CD4-positive, alpha-beta memory T cell (primary cell): ENCODE measurements around the gene DGKG. TPM values are rescaled to one million over a fixed set of nuclear protein-coding genes. Genes with fewer than 3 reads are reported as not detected.

Experiments
- CTCF ChIA-PET: fragments of 350-600 bp; sonication (Branson Sonifier 250); formaldehyde crosslinking; loops from one replicate; lab custom pipeline; 2021; ENCODE audit warnings: inconsistent platforms; ENCODE audit not compliant: partially characterized antibody; lab: Charles Lee
- POLR2A ChIA-PET: fragments of 350-600 bp; sonication (Branson Sonifier 250); formaldehyde crosslinking; loops from one replicate; lab custom pipeline; 2021; ENCODE audit not compliant: partially characterized antibody; lab: Charles Lee
- DNase-seq, 5 donors: peaks; one replicate each; pipeline versions ENCODE4 v3.0.0 to v3.0.0-alpha.2; 2020 to 2022; ENCODE audit warnings: mixed read lengths in 1 of 5
- H3K27ac ChIP-seq: one replicate; pipeline ENCODE4 v1.7.0; 2013; ENCODE audit warnings: low read depth, low read length
- H3K27me3 ChIP-seq: 2 replicates; pipeline ENCODE4 v1.7.0; 2013; ENCODE audit warnings: mild to moderate bottlenecking, low read length, moderate library complexity; ENCODE audit not compliant: insufficient read depth
- H3K36me3 ChIP-seq: 2 replicates; pipeline ENCODE4 v1.7.0; 2013; ENCODE audit warnings: mild to moderate bottlenecking, low read length, moderate library complexity; ENCODE audit not compliant: insufficient read depth
- H3K4me1 ChIP-seq: 2 replicates; pipeline ENCODE4 v1.7.0; 2013; ENCODE audit warnings: mild to moderate bottlenecking, low read length, moderate library complexity; ENCODE audit not compliant: insufficient read depth
- H3K4me3 ChIP-seq, 2 donors: one replicate each; pipeline ENCODE4 v1.7.0; 2013; ENCODE audit warnings: low read length in 2 of 2, mild to moderate bottlenecking in 1 of 2
- H3K9me3 ChIP-seq, 2 donors: one replicate each; pipeline ENCODE4 v1.7.0; 2013; ENCODE audit warnings: low read length in 2 of 2, control low read depth in 1 of 2; ENCODE audit not compliant: control insufficient read depth in 1 of 2
- H3K27ac Mint-ChIP-seq, 7 donors: one replicate each; pipeline ENCODE4 v1.8.0; 2020 to 2021; ENCODE audit warnings: mixed read lengths in 7 of 7, mild to moderate bottlenecking in 6 of 7, inconsistent platforms in 3 of 7, moderate library complexity in 3 of 7
- H3K27me3 Mint-ChIP-seq, 2 donors: one replicate each; pipeline ENCODE4 v1.8.0; 2020 to 2021; ENCODE audit warnings: mixed read lengths in 2 of 2
- H3K36me3 Mint-ChIP-seq, 2 donors: one replicate each; pipeline ENCODE4 v1.8.0; 2020 to 2021; ENCODE audit warnings: mixed read lengths in 2 of 2, inconsistent platforms in 1 of 2, mild to moderate bottlenecking in 1 of 2
- H3K4me1 Mint-ChIP-seq, 4 donors: one replicate each; pipeline ENCODE4 v1.8.0; 2020 to 2021; ENCODE audit warnings: mixed read lengths in 4 of 4, mild to moderate bottlenecking in 1 of 4
- H3K4me3 Mint-ChIP-seq, 8 donors: one replicate each; pipeline ENCODE4 v1.8.0; 2020 to 2021; ENCODE audit warnings: mixed read lengths in 8 of 8, mild to moderate bottlenecking in 7 of 8, moderate library complexity in 6 of 8, inconsistent platforms in 3 of 8
- H3K9me3 Mint-ChIP-seq, 8 donors: one replicate each; pipeline ENCODE4 v1.8.0; 2020 to 2021; ENCODE audit warnings: mixed read lengths in 8 of 8, mild to moderate bottlenecking in 5 of 8, inconsistent platforms in 3 of 8, moderate library complexity in 1 of 8
- intact Hi-C: fragments of 100-400 bp; cut with micrococcal nuclease; formaldehyde crosslinking; loops from one replicate; pipeline ENCODE4 v1.15.1; 2023
- polyA plus RNA-seq, 2 donors: library from polyadenylated mRNA; unstranded; fragments of 300-500 nt; fragmentation: Illumina TruSeq; gene quantifications; one replicate each; pipeline ENCODE4 v1.2.3, GENCODE V29; 2021
- total RNA-seq, 2 experiments: library from RNA; stranded (reverse); gene quantifications; one replicate each; pipeline ENCODE4 v1.2.3, GENCODE V29; 2021

The DGKG gene
- total and polyA plus RNA-seq, 4 experiments from 2014 or later = 0.75 TPM; not detected in 3

DNA sequence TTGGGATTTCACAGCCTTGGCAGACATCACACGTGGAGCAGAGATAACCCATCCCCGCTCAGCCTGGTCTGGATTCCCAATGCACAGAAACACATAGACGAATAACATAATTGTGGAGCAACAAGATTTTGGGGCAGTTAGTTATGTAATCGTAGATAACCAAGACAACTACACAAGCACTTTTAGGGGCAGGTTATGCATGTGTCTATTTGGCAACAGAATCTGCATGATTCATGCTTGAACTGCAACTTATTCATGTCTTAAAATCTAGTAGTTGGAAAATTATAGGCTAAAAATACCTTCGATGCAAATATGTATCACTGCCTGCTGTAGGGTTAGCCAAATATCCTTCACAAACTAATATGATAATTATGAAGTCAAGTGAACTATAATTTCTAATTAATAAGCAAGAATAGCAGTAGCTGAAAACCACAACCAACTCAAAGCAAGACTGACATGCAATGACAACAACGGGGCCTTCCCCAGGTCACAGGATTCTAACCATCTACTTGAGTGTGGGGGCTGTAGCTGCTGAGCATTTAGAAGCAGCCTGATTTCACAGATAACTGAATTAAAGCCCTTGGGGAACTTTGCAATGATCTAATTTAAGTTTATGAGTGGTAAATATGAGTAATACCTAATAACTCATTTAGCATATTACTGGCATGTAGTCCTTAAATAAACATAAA lies 31.1 kb downstream of the DGKG start:
- Histone ChIP-seq H3K9me3 (no peaks in the 10 kb centered on the region), H3K27me3 (peaks cover under 1% of the 10 kb centered on the region), H3K27ac (no peak overlapping the region), H3K36me3 (no peaks in the 10 kb centered on the region), H3K4me1 (no peaks in the 10 kb centered on the region), H3K4me3 (no peak overlapping the region)
- DNase-seq = no peak
- no peak overlapping the region for H3K27ac Mint-ChIP-seq
- H3K27me3 Mint-ChIP-seq = peaks cover 4 to 20% of the 10 kb centered on the region in 2 donors
- no peaks in the 10 kb centered on the region for H3K36me3 Mint-ChIP-seq
- peaks cover 0 to 2% (median 0%) of the 10 kb centered on the region in 4 donors for H3K4me1 Mint-ChIP-seq
- POLR2A ChIA-PET = no interaction called here
- peaks cover 0 to 3% (median 0%) of the 10 kb centered on the region in 8 donors for H3K9me3 Mint-ChIP-seq
- intact Hi-C loops = no loop called here
- no peak overlapping the region for H3K4me3 Mint-ChIP-seq
- CTCF ChIA-PET = no interaction called here

DNA sequence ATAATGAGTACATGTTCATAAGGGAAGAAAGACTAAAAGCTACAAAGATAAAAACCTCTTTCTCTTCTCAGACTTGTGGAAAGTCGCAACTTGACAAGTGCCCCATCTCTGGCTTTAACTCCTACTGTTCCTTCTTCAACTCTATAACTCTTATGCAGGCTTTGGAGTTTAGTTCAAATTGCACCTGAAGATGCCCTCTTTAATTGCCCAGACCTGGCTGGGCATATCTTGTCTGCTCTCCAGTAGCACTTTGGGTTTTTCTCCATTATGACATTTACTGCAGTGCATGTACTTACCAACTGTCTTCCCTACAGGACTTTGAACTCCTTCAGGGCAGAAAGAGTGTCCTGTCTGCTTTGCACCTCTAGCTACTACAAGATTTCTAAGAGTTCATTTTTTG lies 32.4 kb downstream of the DGKG start:
- Histone ChIP-seq H3K27me3 (no peaks in the 10 kb centered on the region), H3K36me3 (no peaks in the 10 kb centered on the region), H3K27ac (no peak overlapping the region), H3K4me1 (no peaks in the 10 kb centered on the region), H3K4me3 (no peak overlapping the region), H3K9me3 (no peaks in the 10 kb centered on the region)
- ChIA-PET CTCF (no interaction called here), POLR2A (no interaction called here)
- Mint-ChIP-seq H3K9me3 (peaks cover 0 to 3% (median 0%) of the 10 kb centered on the region in 8 donors), H3K27me3 (peaks cover 4 to 23% of the 10 kb centered on the region in 2 donors), H3K27ac (no peak overlapping the region), H3K4me1 (peaks cover 0 to 2% (median 0%) of the 10 kb centered on the region in 4 donors), H3K4me3 (no peak overlapping the region), H3K36me3 (no peaks in the 10 kb centered on the region)
- intact Hi-C loops = no loop called here
- no peak for DNase-seq

DNA sequence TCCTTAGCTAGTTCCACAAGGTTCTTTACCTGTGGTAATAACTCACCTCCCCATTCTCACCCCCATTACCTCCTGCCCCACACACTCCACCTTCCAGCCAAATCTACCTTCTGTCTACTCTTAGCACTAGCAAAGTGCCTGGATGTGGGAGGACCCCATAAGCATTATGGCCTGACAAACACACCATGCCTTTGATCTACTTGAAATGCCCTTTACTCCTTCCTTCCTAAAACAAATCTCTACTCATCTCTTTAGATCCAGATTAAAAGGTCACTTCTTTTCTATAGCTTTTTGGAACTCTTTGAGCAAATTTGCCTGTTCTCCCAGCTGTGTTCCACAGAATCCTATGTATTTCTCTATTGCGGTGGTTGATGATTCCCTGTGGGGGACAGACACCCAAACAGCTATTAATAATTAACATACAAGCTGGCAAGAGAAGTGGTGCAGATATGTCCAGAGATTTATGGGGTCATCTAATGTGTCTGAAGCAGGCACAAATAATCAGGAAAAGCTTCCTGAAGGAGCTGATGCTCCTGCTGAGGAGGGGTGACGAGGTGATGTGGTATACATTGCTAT lies 34.0 kb downstream of the DGKG start:
- Mint-ChIP-seq H3K4me3 (no peak overlapping the region), H3K9me3 (peaks cover 0 to 3% (median 0%) of the 10 kb centered on the region in 8 donors), H3K36me3 (no peaks in the 10 kb centered on the region), H3K4me1 (peaks cover 0 to 2% (median 0%) of the 10 kb centered on the region in 4 donors), H3K27me3 (peaks cover 4 to 16% of the 10 kb centered on the region in 2 donors), H3K27ac (peak overlapping the region in 1 of 7 donors; percentile 19)
- intact Hi-C loops = no loop called here
- Histone ChIP-seq H3K4me1 (no peaks in the 10 kb centered on the region), H3K27me3 (no peaks in the 10 kb centered on the region), H3K4me3 (no peak overlapping the region), H3K36me3 (no peaks in the 10 kb centered on the region), H3K9me3 (no peaks in the 10 kb centered on the region), H3K27ac (no peak overlapping the region)
- DNase-seq = no peak
- CTCF ChIA-PET = interaction anchor here (1.3 kb wide), 1 partner anchor 69 kb away, joined by 3 read pairs; no protein-coding TSS in a partner anchor
- POLR2A ChIA-PET = no interaction called here

DNA sequence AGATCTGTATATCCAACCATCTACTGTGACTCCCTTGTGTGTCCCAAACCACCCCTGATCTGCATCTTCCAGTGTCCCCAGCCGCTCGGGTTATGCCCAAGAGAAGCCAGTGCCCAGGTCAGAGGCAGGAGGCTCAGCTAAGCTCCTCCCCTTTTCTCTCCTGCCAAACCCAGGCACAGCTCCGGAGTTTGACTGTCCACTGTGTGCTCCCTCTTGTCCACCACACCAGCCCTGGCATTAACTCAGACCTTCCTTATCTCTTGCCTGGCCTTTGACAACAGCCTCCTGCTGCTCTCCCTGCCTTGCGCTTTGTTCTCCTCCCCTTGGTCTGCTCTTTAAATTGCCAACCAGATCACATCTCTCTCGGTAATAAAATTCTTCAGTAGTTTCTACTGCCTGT lies 39.3 kb downstream of the DGKG start:
- intact Hi-C loops = no loop called here
- peaks cover 2 to 9% of the 10 kb centered on the region in 2 donors for H3K27me3 Mint-ChIP-seq
- CTCF ChIA-PET = no interaction called here

DNA sequence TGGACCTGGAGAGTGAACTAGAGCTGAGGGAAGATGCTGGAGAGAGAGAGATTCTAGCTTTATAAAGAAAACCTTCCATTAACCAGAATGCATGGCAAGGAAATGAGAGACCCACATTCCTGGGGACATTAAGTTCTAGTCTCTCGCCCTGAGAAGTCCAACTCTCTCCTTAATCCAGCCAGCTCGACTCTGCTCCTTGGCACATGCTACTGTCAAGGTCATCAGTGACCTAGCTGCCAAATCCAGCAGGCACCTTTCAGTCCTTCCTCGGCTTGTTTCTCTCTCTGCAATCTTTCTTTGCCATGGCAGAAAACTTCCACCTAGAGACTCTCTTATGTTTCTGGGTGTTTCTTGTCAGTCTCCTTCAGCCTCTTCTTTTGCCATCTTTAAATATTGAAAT lies 40.3 kb downstream of the DGKG start:
- no peak overlapping the region for H3K4me3 Mint-ChIP-seq
- Histone ChIP-seq H3K36me3 (no peaks in the 10 kb centered on the region), H3K9me3 (no peaks in the 10 kb centered on the region), H3K27me3 (no peaks in the 10 kb centered on the region), H3K4me3 (no peak overlapping the region), H3K27ac (no peak overlapping the region), H3K4me1 (no peaks in the 10 kb centered on the region)
- peaks cover 2 to 9% of the 10 kb centered on the region in 2 donors for H3K27me3 Mint-ChIP-seq
- peaks cover 0 to 3% (median 0%) of the 10 kb centered on the region in 8 donors for H3K9me3 Mint-ChIP-seq
- H3K36me3 Mint-ChIP-seq = no peaks in the 10 kb centered on the region
- CTCF ChIA-PET = no interaction called here
- intact Hi-C loops = no loop called here
- POLR2A ChIA-PET = no interaction called here
- H3K4me1 Mint-ChIP-seq = peaks cover 0 to 2% (median 0%) of the 10 kb centered on the region in 4 donors
- H3K27ac Mint-ChIP-seq = no peak overlapping the region
- DNase-seq = no peak

More for the DNA sequence above, 39.3 kb downstream of the DGKG start:
- Histone ChIP-seq H3K27ac (no peak overlapping the region), H3K36me3 (no peaks in the 10 kb centered on the region), H3K4me1 (no peaks in the 10 kb centered on the region), H3K9me3 (no peaks in the 10 kb centered on the region), H3K27me3 (no peaks in the 10 kb centered on the region), H3K4me3 (no peak overlapping the region)
- no peak for DNase-seq
- Mint-ChIP-seq H3K4me1 (peaks cover 0 to 2% (median 0%) of the 10 kb centered on the region in 4 donors), H3K27ac (no peak overlapping the region), H3K36me3 (no peaks in the 10 kb centered on the region), H3K4me3 (no peak overlapping the region), H3K9me3 (no peaks in the 10 kb centered on the region)
- POLR2A ChIA-PET = no interaction called here

DNA sequence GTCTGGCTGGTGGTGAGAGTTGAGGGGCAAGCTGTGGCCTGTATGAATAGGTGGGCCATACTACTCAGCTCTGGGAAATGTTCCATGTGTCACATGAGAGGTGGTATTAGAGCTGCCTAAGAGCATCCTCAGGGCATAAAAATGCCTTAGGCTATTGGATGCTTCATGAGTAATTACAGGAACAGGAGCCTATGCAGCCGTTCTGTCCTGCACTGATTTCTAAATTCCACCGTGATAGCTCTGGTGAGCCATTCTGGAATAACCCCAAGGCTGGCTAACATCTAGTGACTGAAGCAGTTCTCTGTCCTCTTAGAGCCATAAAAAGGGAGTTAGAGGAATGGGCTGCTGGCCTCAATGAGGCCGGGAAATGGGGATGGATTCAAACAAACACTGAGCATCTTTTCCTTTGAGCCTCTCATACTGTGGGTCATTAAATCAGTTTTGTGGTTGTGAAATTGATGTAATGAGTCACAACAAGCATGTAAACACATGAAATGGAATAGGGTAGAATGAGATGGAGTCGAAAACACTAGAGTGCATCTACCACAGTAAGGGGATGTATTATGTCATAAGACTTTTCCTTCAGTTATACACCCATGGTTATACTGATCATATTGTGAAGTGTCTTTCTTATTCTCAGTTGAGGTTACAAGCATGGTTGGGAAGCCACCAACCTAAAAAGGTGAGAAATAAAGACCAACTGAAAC lies 41.0 kb downstream of the DGKG start:
- peaks cover 0 to 3% (median 0%) of the 10 kb centered on the region in 8 donors for H3K9me3 Mint-ChIP-seq
- no peaks in the 10 kb centered on the region for H3K4me1 Mint-ChIP-seq
- CTCF ChIA-PET = interaction anchor here (1.3 kb wide), 1 partner anchor 220 kb away, joined by 3 read pairs; no protein-coding TSS in a partner anchor
- H3K27me3 ChIP-seq = no peaks in the 10 kb centered on the region
- POLR2A ChIA-PET = no interaction called here
- DNase-seq = no peak
- H3K4me3 ChIP-seq = no peak overlapping the region
- no peak overlapping the region for H3K4me3 Mint-ChIP-seq
- no peaks in the 10 kb centered on the region for H3K9me3 ChIP-seq
- no peak overlapping the region for H3K27ac ChIP-seq
- intact Hi-C loops = no loop called here
- no peaks in the 10 kb centered on the region for H3K36me3 Mint-ChIP-seq
- H3K27ac Mint-ChIP-seq = no peak overlapping the region
- H3K27me3 Mint-ChIP-seq = peaks cover 2 to 9% of the 10 kb centered on the region in 2 donors
- no peaks in the 10 kb centered on the region for H3K36me3 ChIP-seq
- H3K4me1 ChIP-seq = no peaks in the 10 kb centered on the region

DNA sequence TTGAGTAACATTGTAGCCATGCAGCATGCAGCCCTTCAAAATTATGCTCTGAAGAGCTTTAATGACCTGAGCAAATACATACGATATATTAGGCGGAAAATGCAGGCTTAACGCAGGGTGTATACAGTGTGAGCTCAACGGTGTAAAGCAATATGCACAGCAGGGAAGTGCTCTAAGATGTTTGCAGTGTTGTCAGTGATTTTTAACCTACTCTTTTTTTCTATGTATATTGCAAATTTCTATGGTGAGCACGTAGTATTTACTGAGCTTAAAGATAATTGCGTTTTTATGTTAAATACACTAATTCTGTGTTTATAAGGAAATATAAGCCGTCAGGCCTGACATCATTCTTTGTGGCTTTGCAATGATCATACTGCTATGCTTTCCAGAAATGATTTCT lies 42.1 kb downstream of the DGKG start:
- Histone ChIP-seq H3K9me3 (no peaks in the 10 kb centered on the region), H3K4me1 (no peaks in the 10 kb centered on the region), H3K27ac (no peak overlapping the region), H3K27me3 (no peaks in the 10 kb centered on the region), H3K36me3 (no peaks in the 10 kb centered on the region), H3K4me3 (no peak overlapping the region)
- H3K27me3 Mint-ChIP-seq = peaks cover 2 to 7% of the 10 kb centered on the region in 2 donors
- ChIA-PET CTCF (interaction anchor here (1.3 kb wide), 1 partner anchor 221 kb away, joined by 3 read pairs; no protein-coding TSS in a partner anchor), POLR2A (no interaction called here)
- peaks cover 0 to 3% (median 0%) of the 10 kb centered on the region in 8 donors for H3K9me3 Mint-ChIP-seq
- no peaks in the 10 kb centered on the region for H3K4me1 Mint-ChIP-seq
- DNase-seq = no peak
- intact Hi-C loops = no loop called here
- H3K36me3 Mint-ChIP-seq = no peaks in the 10 kb centered on the region
- no peak overlapping the region for H3K27ac Mint-ChIP-seq
- H3K4me3 Mint-ChIP-seq = no peak overlapping the region
